Adrenal gland (tissue), 5 donors: ENCODE results near the gene SRRM2.

ENCODE experiments used
- POLR2A ChIP-seq, 2 donors: fragments of 450-650 bp; IDR thresholded peaks; one replicate each; pipeline ENCODE4 v1.6.1; 2017; ENCODE audit warnings: antibody characterized with exemption in 2 of 2, mild to moderate bottlenecking in 2 of 2, moderate library complexity in 1 of 2
- TF ChIP-seq, protein P1 (sequence below), 6 experiments: fragments of 450-650 bp in 4 of 6; fragments of 200-600 bp in 2 of 6; sonication (generic) in 1 of 6; IDR thresholded peaks; 1 replicate in 5 of 6; 2 replicates in 1 of 6; pipeline versions ENCODE4 v1.5.1 to v1.8.0; 2016 to 2021; ENCODE audit warnings: antibody characterized with exemption in 6 of 6, mild to moderate bottlenecking in 2 of 6, moderate library complexity in 1 of 6
- donor health status: DM: no; HTN: no; CAD: no.

GRCh38 chr16:2715064-2715463, 37.4 kb upstream of the SRRM2 start:
- no peak for TF ChIP-seq POLR2A (IDR thresholded peaks at IDR 0.05)
- TF ChIP-seq, protein P1, sequence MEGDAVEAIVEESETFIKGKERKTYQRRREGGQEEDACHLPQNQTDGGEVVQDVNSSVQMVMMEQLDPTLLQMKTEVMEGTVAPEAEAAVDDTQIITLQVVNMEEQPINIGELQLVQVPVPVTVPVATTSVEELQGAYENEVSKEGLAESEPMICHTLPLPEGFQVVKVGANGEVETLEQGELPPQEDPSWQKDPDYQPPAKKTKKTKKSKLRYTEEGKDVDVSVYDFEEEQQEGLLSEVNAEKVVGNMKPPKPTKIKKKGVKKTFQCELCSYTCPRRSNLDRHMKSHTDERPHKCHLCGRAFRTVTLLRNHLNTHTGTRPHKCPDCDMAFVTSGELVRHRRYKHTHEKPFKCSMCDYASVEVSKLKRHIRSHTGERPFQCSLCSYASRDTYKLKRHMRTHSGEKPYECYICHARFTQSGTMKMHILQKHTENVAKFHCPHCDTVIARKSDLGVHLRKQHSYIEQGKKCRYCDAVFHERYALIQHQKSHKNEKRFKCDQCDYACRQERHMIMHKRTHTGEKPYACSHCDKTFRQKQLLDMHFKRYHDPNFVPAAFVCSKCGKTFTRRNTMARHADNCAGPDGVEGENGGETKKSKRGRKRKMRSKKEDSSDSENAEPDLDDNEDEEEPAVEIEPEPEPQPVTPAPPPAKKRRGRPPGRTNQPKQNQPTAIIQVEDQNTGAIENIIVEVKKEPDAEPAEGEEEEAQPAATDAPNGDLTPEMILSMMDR (IDR thresholded peaks at IDR 0.05), result no peak
